ENCODE results near the gene FXYD3. TPM values are rescaled to one million over a fixed set of nuclear protein-coding genes. Genes with fewer than 3 reads are reported as not detected.

The FXYD3 gene
- total and polyA plus RNA-seq, 2 experiments from 2014 or later = 0.81 TPM; not detected in 1

DNA sequence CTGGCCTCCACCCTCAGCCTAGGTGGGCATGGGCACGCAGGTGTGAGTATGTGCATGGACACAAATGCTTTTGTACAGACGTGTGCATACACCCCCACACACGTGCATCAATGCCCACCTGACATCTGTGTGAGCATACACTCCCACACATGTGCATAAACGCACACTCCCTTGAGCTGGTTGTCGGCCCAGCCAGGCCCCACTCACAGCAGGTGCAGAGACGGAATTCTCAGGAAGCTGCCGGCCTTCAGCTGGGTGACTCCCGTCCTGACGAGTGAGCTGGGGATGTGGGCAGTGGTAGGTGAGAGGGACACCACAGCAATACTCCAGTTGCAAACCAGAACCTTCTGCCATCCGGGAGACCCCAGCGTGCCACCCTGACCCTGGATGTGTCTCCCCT, 18.2 kb downstream of the FXYD3 start (continued):
- TF ChIP-seq, protein P1, sequence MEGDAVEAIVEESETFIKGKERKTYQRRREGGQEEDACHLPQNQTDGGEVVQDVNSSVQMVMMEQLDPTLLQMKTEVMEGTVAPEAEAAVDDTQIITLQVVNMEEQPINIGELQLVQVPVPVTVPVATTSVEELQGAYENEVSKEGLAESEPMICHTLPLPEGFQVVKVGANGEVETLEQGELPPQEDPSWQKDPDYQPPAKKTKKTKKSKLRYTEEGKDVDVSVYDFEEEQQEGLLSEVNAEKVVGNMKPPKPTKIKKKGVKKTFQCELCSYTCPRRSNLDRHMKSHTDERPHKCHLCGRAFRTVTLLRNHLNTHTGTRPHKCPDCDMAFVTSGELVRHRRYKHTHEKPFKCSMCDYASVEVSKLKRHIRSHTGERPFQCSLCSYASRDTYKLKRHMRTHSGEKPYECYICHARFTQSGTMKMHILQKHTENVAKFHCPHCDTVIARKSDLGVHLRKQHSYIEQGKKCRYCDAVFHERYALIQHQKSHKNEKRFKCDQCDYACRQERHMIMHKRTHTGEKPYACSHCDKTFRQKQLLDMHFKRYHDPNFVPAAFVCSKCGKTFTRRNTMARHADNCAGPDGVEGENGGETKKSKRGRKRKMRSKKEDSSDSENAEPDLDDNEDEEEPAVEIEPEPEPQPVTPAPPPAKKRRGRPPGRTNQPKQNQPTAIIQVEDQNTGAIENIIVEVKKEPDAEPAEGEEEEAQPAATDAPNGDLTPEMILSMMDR (conservative IDR thresholded peaks at IDR 0.05; ENCODE audit: low read depth in 2 of 2) = no peak
- TF ChIP-seq, protein P2, sequence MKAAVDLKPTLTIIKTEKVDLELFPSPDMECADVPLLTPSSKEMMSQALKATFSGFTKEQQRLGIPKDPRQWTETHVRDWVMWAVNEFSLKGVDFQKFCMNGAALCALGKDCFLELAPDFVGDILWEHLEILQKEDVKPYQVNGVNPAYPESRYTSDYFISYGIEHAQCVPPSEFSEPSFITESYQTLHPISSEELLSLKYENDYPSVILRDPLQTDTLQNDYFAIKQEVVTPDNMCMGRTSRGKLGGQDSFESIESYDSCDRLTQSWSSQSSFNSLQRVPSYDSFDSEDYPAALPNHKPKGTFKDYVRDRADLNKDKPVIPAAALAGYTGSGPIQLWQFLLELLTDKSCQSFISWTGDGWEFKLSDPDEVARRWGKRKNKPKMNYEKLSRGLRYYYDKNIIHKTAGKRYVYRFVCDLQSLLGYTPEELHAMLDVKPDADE (IDR thresholded peaks at IDR 0.05) = no peak

DNA sequence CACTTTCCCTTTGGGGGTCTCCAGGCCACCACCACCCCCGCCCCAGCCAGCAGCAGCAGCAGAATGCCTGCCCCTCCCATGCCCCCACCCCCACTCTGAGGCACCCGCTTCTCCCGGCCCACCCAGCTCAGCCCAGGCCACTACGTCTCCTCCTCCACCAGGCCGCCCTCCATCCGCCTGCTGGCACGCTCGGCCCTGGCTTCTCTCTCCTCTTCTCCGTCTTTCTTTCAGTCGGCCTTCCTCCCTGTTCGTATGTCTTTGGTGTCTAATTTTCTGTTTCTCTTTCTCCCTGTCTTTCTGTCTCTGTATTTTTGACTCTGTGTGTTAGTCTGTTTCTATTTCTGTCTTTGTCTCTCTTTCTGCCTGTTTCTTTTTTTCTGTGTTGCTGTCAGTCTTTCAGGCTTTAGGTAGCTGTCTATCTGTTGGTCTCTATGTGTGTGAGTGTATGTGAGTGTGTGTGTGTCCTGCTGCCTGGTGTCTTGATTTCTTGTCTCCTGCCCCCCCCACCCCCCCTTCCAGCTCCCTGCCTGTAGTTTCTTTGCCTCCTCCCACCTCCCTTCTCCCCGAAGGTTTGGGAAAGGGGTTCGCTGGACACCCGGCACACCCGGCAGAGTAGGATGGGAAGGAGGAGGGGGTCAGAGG, 19.1 kb downstream of the FXYD3 start, which contains the start of gene LGI4:
LGI4 (minus strand) TSS at position 459 of the 642 bp plus-strand sequence; CDS start at position 80, 379 bp downstream.
- Mint-ChIP-seq H3K4me3 (peak within 1 kb of the TSS; percentile 5; the same call in 1 of the 3 replicates), H3K27me3 (ENCODE audit: insufficient read depth, low read depth, poor library complexity) (peaks cover 12% of the 10 kb centered on the region), H3K27ac (no peak within 1 kb of the TSS), H3K36me3 (ENCODE audit: low read depth) (no peaks in the 10 kb centered on the region; the same call in 2 of the 3 replicates), H3K4me1 (peaks cover 22% of the 10 kb centered on the region), H3K9me3 (no peaks in the 10 kb centered on the region)
- Histone ChIP-seq H3K4me3 (peak within 1 kb of the TSS; percentile 48), H3K4me2 (peak within 1 kb of the TSS; percentile 80), H3K9me2 (ENCODE audit: insufficient read depth) (peaks cover 10% of the 10 kb centered on the region), H3K27me3 (ENCODE audit: insufficient read depth) (no peaks in the 10 kb centered on the region), H3K4me1 (ENCODE audit: insufficient read depth) (peaks cover 11% of the 10 kb centered on the region; the same call in 1 of the 2 replicates), H3F3A (replicated peaks; ENCODE audit: low read depth) (0 out of 2 replicates have a peak, but pooled peaks cover 2% of the 10 kb centered on the region), H3K27ac (ENCODE audit: low read depth) (no peak within 1 kb of the TSS), H3K36me3 (ENCODE audit: insufficient read depth) (no peaks in the 10 kb centered on the region), H2AFZ (no peak within 1 kb of the TSS), H3K79me2 (replicated peaks; ENCODE audit: insufficient read depth) (no peaks in the 10 kb centered on the region), H4K20me1 (replicated peaks; ENCODE audit: insufficient read depth) (no peaks in the 10 kb centered on the region)
- ATAC-seq (peak; percentile 40), DNase-seq (ENCODE audit: low spot score) (no peak)
- TF ChIP-seq ZNF114 (CRISPR knock-in tag; IDR thresholded peaks at IDR 0.05) = no peak
- no peak for TF ChIP-seq NANOG (IDR thresholded peaks at IDR 0.05; ENCODE audit: borderline replicate concordance)
- no peak for TF ChIP-seq EZH2 (IDR thresholded peaks at IDR 0.05; ENCODE audit: low read depth, unreplicated experiment)
- TF ChIP-seq CREB1 (CRISPR knock-in tag; IDR thresholded peaks at IDR 0.05; ENCODE audit: low read depth) = no peak
- no peak for TF ChIP-seq POLR2AphosphoS5 (IDR thresholded peaks at IDR 0.05; ENCODE audit: low read depth)
- TF ChIP-seq, protein P3, sequence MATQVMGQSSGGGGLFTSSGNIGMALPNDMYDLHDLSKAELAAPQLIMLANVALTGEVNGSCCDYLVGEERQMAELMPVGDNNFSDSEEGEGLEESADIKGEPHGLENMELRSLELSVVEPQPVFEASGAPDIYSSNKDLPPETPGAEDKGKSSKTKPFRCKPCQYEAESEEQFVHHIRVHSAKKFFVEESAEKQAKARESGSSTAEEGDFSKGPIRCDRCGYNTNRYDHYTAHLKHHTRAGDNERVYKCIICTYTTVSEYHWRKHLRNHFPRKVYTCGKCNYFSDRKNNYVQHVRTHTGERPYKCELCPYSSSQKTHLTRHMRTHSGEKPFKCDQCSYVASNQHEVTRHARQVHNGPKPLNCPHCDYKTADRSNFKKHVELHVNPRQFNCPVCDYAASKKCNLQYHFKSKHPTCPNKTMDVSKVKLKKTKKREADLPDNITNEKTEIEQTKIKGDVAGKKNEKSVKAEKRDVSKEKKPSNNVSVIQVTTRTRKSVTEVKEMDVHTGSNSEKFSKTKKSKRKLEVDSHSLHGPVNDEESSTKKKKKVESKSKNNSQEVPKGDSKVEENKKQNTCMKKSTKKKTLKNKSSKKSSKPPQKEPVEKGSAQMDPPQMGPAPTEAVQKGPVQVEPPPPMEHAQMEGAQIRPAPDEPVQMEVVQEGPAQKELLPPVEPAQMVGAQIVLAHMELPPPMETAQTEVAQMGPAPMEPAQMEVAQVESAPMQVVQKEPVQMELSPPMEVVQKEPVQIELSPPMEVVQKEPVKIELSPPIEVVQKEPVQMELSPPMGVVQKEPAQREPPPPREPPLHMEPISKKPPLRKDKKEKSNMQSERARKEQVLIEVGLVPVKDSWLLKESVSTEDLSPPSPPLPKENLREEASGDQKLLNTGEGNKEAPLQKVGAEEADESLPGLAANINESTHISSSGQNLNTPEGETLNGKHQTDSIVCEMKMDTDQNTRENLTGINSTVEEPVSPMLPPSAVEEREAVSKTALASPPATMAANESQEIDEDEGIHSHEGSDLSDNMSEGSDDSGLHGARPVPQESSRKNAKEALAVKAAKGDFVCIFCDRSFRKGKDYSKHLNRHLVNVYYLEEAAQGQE (IDR thresholded peaks at IDR 0.05; ENCODE audit: unreplicated experiment) = no peak
- TF ChIP-seq EZH2phosphoT487 (IDR thresholded peaks at IDR 0.05; ENCODE audit: unreplicated experiment) = no peak
- TF ChIP-seq, protein P1 (conservative IDR thresholded peaks at IDR 0.05; ENCODE audit: low read depth in 2 of 2) = no peak

All from GM23338 (cell line).